Glomerular endothelial cell (primary cell): ENCODE data around the gene FAR2. TPM values are rescaled to one million over a fixed set of nuclear protein-coding genes. Genes with fewer than 3 reads are reported as not detected.
A peak's percentile ranks its signal among the peaks of the same experiment; 100 is the strongest.

Experiments used
- DNase-seq: peaks from one replicate; pipeline ENCODE4 v3.0.0-alpha.2; 2011; ENCODE audit warnings: low read depth, low spot score; ENCODE audit errors: extremely low read depth
- total RNA-seq: library from RNA; depleted of rRNA; stranded (reverse); fragments of >200 nt; gene quantifications from 2 replicates; pipeline ENCODE4 v1.2.3, GENCODE V29; 2015

FAR2 gene
- total RNA-seq, 1 donor from 2014 or later: 51.4 TPM

GRCh38 chr12:29200586-29200985, 51.5 kb downstream of the FAR2 start:
- no peak for DNase-seq

DNA sequence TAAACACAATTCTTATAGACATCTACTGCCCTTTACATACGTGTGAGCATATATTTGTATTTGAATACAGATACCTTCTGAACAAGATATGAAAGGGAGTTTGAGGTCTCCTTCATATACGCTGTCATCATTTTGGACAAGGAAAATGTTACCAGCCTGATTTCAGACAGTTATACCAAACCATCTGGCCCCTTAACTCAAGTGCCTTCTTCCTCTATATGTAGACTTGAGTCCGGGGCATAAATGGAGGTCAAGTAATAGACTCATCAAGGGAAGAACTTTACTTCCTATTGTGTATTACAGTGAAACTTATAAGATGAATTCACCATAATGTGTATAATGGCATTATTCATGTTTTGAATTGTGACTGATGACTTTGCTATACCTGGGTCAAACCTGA, 52.2 kb downstream of the FAR2 start:
- no peak for DNase-seq

DNA sequence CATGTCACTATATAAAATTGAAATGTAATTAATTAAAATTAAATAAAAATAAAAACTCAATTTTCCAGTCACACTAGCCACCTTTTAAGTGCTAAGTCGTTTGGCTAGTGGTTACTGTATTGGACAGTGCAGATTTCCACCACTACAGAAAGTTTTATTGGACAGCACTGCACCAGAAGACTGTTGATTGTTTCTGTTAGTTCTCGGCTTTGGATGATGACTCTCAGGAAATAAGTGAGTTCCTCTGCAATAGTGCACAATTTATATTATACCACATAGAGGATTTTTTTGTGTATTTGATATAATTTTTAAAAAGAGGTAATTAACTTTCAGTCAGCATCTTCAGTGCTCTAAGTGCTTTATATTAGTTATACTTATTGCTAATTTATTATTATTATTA, 52.7 kb downstream of the FAR2 start:
- no peak for DNase-seq

- no peak for DNase-seq
These were observed 55.4 kb downstream of the FAR2 start for GRCh38 chr12:29204521-29204920.

- DNase-seq: peak; percentile 50
These were observed 58.0 kb downstream of the FAR2 start for GRCh38 chr12:29207120-29207519.

DNA sequence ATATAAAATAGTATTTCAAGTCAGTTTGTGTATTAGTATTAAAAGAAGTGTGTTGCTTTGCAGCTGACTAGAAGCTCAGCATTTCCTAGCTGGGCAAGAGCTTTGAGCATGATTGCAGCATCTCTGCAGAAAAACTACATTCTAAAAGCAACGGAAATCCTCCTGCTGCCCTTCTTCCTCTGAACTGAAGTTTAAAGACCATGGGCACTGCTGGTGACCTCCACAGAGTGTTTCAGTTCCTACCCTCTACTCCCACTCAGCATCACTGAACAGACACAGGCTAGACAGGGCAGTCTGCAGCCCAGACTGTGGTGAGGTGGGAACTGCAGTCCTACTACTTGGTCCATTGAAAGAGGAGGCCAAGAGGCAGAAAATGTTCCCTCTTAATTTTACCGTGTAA, 59.0 kb downstream of the FAR2 start:
- DNase-seq: no peak

DNA sequence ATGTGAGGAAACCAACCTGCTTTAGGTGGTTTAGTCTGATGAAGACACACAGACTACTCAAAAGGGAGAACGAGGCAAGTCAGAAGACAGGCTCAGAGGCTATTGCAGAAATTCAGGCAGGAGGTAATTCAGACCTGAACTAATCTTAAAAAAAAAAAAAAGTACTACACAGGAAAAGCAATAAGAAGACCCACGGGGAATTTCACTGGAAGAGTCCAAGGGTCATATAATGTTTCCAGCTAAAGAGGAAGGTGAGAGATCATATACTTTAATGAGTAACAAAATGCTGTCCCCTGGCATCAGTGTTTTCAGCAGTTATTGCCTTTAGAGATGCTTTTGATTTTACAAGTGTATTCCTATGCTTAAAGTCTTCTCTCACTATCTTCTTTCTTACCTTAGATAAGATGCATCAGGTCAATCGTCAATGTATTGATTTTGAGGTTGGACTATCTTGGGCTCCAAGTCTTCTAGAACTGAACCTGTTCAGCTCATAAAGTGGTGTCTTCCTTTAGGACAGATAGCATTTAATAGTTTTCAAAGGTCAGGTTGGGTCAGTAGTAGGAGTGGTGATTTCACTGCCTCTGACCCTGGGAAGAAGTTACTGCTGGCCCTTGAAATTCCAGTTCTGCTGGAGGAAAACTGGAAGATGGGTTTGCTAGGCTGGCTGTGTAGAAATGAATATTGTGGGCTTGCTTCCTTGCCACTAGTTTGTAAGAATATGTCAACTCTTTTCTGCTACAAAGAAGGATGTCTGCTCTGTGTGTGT, 60.0 kb downstream of the FAR2 start:
- no peak for DNase-seq

DNA sequence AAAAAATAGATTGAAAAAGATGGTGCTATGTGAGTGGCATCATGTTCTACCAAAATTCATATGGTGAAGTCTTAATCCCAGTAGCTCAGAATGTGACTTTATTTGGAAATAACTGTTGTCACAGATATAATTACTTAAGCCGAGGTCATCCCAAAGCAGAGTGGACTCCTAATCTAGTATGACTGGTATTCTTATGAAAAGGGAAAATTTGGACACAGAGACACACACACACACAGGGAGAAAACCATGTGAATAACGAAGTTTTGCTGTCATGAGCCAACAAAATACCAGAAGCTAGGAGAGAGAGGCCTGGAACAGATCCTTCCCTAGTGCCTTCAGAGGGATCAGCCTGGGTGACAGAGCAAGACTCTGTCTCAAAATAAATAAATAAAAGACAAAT, 62.6 kb downstream of the FAR2 start:
- no peak for DNase-seq

GRCh38 chr12:29212682-29213403, 63.8 kb downstream of the FAR2 start:
- no peak for DNase-seq

DNA sequence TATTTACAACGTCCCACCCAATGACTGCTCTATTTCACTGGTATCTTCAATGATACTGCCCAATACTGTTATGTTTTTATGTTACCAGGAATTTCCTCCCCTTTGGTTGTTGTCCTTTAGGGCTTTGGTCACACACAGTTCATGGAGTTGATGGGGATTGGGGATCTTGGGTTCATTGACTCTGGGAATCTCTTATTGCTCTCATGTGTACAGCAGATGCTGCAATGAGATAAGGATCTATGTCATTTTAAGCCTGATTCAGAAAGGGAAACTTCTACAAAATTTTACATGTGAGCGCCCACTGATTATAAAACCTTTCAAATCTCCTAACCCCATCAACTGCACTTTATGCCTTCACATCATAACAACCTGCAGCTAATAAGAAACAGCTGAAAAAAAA, 67.2 kb downstream of the FAR2 start:
- no peak for DNase-seq

- DNase-seq: no peak
These were observed 67.9 kb downstream of the FAR2 start for GRCh38 chr12:29216797-29217575.

GRCh38 chr12:29220632-29221336, 71.7 kb downstream of the FAR2 start:
- no peak for DNase-seq

GRCh38 chr12:29222200-29222599, 73.1 kb downstream of the FAR2 start:
- no peak for DNase-seq

DNA sequence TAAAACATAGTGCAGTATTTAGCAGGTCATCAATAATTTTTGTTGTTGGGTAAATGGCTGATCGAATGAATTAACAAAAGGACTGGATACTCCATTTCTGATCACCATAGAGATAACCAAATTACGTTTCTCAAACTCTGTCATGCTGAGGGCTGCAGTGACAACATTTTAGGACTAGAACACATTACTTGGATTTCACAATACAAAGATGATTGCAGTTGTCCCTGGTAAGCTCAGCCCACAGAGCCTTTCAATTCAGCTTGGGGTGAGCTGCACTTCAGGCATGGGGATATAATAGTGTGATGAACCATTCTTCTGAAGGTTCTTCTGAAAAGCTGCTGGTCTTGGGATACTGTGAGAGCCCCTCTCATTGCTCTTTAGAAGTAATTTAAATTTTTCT, 74.3 kb downstream of the FAR2 start:
- DNase-seq: no peak

DNA sequence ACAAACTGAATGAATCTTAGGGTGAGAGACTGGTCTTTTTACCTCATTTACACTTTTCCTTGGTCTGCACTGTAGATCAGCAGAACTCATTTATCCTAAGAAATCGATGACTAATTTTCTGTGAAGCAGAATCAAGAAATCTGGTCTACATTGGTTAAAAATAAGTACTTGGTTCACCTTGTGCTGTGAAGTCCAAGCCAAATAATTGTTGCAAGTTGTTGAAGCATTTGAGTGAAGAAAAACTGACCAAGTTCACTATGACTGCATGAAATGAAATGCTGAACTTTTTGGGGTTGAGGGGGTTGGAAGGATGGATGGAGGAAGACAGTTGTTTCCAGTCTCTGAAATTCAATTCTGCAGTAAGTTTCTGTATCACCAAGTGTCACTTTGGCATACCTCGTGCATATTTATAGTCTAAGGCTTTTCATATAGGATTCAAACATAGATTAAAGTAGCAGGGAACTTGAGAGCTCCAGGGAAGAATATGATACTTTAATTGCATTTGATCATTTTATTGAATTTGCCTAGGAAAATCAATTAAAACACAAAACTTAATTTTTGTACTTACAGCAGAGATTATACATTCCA, 75.0 kb downstream of the FAR2 start:
- DNase-seq: no peak

DNA sequence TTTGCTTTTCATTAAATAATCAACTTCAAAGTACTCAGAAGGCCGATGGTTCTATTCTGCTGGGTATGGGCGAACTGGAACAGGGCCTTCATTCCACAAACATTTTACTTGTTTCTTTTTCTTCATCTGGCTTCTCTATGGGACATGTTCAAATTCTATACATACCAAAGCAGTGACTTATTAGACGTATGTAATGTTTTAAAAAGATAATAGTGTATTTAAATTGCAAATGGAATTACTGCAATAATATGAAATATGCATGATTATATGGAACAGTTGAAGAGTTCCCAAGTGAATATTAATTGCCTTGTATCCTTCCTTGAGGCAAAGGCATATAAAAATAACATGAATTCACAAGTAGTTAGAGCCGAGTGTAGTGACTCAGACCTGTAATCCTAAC, 75.5 kb downstream of the FAR2 start:
- no peak for DNase-seq

DNA sequence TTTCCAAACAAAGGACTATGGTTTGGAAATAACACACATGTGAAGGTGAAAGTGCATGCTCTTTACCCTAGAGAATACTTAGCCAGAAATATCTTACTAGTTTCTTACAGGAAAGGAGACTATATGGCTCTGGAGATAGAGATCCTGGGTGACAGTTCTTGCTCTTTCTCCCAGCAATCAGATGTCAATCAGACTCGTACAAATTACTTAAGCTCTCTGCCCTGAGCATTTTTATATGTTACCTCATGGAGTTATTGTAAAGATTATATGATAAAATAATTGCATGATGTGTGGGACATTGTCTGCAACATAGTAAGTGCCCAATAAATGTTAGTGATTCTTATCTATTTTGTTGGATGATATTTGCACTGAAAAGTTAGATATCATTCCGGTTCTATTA, 76.8 kb downstream of the FAR2 start:
- DNase-seq: no peak

DNA sequence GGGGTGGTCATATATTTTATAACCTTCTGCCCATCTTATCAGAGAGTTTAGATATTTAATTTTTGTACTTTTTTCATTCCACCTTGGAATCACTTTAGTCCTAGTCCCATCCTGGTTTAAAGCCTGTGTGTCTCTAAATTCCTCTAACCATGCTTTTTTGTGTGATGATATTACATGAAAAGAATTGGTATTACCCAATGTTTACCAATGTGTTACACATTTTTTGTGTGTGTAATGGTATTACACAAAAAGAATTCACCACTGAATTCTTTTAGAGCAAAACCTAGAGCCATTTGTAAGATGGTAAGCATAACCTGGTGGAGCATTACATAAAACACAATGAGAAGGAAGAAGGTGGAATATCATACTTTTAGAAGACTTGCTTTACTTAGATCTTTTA, 77.5 kb downstream of the FAR2 start:
- no peak for DNase-seq

- no peak for DNase-seq
These were observed 79.5 kb downstream of the FAR2 start for GRCh38 chr12:29228474-29229157.

DNA sequence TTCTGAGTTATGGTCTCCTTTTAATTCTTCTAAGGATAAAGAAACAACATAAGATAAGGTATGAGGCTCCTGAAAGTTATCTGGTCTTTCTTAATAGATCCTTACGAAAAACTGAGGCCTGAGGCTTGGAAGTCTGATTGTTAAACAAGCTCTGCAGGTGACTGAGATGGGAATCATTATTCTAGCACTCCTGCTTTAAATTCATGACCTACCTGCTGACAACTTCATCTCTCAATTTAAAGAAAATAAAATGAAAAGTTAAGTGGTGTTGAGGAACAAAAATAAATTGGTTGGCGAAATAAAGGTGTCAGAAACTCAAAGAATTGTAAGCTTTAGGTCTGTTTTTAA, 80.1 kb downstream of the FAR2 start:
- DNase-seq: no peak
